HG03139 (cell line): Measurements from ENCODE around the gene CYB5R3.

ENCODE experiments used
- ATAC-seq: cut with Tn5 transposase; IDR thresholded peaks from one replicate; pipeline ENCODE4 v1.9.1; 2021; ENCODE audit not compliant: unreplicated experiment

The CYB5R3 gene

DNA sequence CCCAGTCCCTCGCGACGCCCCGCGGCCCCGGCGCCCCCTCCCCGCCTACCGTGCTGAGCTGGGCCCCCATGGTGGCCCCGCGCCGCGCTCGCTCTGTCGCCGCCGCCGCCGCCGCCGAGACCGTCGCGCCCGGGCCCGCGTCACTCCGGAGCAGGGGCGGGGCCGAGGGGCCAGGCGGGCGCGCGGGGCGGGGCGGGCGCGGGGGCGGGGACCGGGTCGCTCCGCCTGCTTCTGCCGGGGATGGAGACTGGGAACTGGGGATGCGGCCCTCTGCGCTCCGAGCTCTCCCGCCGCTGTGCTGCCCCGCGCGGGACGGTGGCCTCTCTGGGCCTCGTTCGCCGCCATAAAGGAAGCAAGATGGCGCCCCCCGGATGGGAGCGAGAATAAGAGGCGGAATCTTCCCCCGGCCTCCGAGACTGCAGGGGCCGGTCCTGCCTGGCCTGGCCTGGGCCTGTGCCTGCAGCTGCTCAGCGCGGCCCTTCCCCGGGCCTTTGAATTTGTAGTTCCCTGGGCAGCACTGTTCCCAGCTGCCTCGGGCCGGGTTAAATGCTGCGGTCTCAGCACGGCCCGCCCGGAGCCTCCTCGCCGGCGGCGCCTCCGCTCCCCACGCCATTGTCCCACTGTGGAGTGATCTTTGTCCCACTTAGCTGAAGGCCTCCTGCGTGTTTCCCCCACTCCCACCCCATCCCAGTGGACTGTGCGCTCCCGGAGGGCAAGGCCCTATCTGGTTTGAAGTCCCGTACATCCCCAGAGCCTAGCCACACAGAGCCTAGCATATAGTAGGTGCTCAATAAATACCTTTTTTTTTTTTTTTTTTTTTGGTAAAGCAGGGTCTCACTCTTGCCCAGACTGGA lies at the start of gene CYB5R3:
TSS of gene CYB5R3 (minus strand) at position 147 of the 854 bp plus-strand sequence. CDS start at position 70, 77 bp downstream.
- ATAC-seq, result peak; percentile 57

DNA sequence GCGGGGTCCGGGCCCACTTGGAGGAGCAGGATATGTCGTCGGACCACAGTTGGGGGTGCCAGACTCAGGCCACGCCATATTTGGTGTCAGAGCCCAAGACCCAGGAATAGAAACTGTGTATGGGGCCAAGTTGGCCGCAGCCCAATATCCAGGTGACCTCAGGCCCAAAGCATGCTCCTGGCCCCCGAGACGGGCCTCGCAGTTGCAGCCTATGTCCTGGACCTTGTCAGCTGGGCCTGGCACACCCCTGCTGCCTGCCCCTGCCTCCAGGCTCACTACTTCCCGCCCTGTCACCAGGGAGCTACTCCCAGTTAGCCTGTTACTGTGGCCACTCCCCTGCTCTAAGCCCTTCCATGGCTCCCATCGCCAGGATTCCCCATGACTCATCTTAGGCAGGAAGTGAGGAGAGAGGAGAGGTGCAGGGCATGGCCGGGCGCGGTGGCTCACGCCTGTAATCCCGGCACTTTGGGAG lies 48.4 kb upstream of the CYB5R3 start:
- no peak for ATAC-seq

DNA sequence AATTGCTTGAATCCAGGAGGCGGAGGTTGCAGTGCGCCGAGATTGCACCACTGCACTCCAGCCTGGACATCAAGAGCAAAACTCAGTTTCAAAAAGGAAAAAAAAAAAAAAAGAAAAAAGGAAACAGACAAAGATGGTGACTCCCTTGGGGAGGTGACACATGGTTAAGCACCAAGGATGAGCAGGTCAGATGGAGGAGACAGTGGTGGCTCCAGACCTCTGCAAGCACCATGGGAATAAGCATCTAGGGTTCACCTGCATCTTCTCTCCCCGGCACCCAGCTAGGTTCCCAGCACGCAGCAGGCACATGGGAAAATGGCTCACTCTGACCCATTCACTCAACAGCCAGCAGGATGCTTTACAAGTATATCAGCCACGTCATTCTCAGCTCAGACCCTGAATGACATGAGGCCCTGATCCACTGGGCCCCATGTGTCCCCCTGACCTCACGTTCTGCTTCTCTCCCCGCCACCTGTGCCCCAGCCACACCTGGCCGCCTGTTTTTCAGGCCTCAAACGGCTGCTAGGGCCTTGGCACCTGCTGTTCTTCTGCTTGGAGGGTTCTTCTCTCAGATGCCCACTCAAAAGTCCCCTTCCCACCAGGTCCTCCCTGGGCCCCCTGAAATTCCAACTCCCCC lies 47.3 kb upstream of the CYB5R3 start:
- no peak for ATAC-seq

GRCh38 chr22:42695294-42695693 lies 46.1 kb upstream of the CYB5R3 start:
- no peak for ATAC-seq

- ATAC-seq, result no peak
Measured at GRCh38 chr22:42693763-42694683, 44.8 kb upstream of the CYB5R3 start.

DNA sequence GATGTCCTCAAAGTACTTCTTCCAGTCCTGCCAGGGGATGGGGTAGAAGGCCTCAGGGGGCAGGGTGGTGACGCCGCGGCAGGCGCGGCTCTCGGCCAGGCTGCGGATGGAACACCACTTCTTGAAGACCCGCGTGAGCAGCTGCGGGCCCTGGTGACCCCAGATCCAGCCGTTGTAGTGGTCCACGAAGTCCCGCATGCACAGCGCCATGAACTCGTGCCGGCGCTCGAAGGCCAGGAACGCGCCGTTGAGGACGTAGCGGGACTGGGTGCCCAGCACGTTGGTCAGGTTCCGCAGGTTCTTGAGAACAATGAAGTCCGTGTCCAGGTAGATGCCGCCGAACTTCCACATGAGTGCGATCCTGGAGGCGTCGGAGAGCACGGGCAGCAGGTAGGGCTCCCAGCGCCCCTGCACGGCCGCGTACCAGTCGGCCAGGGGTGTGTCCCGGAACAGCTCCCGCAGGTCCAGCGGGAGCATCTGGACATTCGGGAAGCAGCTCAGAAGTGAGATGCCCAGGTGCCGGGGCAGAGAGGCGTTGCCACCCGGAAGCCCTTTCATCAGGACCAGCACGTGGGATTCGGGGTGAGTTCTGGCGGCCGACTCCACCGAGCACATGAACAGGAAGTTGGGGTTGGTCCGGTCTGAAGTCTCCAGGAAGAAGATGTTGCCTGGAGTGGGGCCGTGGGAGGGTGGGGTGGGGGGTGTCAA lies 44.0 kb upstream of the CYB5R3 start:
- ATAC-seq, result no peak

- no peak for ATAC-seq
Measured at GRCh38 chr22:42692239-42693054, 43.3 kb upstream of the CYB5R3 start.

GRCh38 chr22:42691440-42691839 lies 42.2 kb upstream of the CYB5R3 start:
- ATAC-seq, result no peak

GRCh38 chr22:42688241-42689211 lies 39.3 kb upstream of the CYB5R3 start:
- no peak for ATAC-seq

GRCh38 chr22:42686756-42687491 lies 37.7 kb upstream of the CYB5R3 start:
- ATAC-seq, result no peak

DNA sequence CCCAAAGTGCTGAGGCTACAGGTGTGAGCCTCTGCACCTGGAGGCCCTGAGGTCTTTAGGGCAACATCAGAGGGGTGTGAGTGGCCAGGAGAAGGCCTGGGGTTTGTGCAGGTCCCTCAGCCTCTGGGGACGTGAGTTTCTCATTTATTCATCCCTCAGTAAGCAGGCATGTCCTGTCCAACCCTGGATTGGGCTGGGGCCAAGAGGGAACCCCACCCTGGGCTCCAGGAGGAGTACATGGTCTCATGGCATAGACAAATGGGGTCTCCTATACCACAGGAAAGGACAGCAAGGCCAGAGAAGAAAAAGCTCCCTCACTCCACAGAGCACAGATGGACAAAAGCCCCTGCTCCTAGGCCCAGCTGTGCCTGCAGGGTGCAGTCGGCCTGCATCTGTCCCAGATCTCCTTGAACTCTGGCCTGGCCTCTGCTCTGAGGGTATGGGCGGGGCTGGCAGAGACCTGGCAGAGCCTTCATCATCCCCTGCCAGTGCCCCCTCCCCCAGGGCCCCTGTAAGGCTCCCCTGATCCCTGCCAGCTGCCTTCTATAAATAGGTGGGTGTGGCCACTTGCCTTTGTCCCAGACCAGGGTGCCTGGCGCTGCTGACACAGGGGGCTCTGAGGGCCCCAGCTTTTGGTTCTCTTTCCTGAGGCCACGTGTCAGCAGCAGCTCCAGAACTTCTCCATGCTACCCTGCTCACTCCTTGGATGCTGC lies 36.9 kb upstream of the CYB5R3 start:
- no peak for ATAC-seq

- ATAC-seq, result no peak
Measured at GRCh38 chr22:42684462-42685195, 35.4 kb upstream of the CYB5R3 start.

- ATAC-seq, result no peak
Measured at GRCh38 chr22:42683578-42684283, 34.5 kb upstream of the CYB5R3 start.

DNA sequence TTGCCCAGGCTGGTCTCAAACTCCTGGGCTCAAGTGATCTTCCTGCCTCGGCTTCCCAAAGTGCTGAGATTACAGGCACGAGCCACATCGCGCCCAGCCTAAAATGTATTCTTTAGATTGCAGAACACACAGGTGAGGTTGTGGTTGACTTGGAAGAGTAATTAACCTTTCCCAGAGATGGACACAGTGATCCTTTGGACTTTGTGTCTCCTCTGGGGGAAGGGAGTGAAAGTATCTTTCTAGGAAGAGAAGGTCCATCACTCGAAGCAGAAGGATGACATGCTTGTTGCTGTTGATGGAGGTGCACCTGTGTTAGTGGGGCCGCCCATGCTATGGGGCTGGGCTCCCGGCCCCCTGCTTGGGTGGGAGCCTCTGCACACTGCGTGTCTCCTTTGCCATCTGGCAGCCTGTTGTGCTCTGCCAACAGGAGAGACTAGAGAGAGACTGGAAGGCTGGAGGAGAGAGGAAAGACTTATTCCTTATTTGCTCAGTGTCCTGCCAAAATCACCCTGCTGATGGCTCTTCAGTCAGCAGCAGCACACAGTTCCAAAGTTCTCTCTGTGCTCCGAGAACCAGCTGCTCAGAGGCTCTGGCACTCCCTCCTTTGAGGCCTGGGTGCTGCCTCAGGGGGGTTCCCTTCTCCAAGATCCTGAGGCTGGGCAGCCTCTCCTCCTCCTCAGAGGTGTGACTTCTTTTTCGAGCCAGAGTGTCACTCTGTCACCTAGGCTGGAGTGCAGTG lies 33.1 kb upstream of the CYB5R3 start:
- no peak for ATAC-seq

DNA sequence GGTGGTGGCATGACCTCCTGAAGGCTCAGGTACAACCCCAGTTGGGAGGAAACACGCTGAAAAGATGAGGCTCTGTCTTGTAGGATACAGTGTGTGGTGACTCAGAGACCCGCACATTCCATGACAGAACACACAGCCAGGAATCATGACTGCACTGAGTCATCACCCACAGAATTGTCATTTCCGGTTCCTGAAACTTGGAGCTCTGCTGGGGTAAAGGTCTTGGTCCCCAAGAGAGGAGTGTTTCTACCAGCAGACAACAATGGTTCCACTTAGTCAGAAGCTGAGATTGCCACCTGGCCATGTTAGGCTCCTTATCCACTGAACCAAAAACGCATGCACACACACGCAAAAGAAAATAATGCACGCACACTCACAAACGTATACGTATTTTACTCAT lies 31.5 kb upstream of the CYB5R3 start:
- ATAC-seq, result no peak
